Medulla oblongata (tissue), 1 donor: Measurements from ENCODE around the gene CDON.
A peak's percentile ranks its signal among the peaks of the same experiment; 100 is the strongest.
"Not testable (repeated sequence)": the region's sequence is repeated elsewhere in the genome, so short reads cannot be mapped to it uniquely, and the experiment has no call there.

Experiments
- DNase-seq: peaks from one replicate; pipeline ENCODE4 v3.0.0-alpha.2; 2015; ENCODE audit errors: extremely low spot score

CDON gene

DNA sequence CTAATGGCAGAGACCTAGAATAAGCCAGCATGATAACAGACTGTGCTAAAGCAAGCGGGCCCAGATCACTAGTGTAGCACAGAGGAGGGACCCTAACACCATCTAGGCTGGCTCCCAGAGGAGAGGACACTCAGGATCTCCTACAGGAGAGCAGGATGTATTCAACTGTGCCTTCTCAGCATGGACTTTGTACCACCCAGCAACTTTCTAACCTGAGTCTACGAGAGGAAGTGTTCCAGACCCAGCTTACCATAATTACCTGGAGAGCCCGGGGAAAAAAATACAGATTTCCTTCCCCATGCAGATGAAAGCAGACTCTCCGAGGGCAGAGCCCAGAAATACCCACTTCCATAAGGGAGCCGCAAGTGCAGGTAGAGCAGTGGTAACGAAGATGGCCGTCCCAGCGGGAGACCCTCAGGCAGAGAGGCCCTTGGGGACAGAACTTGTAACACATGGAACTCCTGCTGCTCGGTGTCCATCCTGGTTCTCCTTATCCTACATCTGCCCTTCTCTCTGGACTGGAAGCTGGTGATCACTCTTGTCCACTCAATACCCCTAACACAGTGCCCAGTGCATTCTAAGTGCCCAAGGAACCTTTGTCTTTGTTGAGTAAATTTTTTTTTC is 138.2 kb downstream of the CDON start:
- DNase-seq = no peak

DNA sequence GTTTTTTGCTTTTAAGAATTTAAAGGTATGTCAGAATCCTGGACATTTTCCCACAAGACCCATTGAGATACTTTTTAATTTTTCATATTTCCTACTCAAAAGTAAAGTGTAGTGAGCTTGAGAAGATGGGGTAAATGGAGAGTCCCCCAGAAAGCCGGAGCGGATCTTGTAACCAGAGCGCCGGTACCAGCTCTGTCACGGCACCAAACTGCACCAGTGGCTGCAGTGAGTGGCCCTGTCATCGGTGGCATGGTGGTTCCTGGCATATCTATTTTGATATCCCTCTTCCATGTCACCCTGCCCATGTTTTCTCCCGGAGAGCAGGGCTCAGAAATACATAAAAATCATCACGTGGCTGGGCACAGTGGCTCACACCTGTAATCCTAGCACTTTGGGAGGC is 139.0 kb downstream of the CDON start:
- DNase-seq = no peak

DNA sequence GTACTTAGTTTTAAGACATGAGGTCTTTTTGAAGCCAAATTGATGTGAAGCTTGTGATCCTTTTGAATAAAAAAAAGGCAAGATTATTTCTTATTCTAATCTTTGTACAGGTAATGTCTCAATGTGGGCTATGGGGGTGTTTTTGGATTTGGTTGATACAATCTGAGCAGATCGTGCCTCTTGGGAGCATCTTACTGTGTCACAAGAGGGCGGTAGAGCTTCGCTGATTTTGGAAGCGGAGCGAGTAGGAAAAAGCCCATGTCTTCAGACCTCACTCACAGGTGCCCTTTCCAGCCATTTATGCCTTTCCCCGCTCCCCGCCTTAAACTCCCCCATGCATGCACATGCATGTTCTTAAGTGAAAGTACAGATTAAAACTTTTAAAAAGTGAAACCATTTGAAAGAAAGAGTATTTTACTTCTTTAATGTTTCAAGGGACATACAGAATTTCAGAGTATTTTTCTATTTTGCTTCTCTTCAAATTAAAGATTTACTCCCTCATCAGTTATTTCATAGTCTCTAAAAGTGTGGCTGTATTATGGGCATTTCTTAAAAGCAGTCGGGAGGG is 139.6 kb downstream of the CDON start:
- peak; percentile 87 for DNase-seq

DNA sequence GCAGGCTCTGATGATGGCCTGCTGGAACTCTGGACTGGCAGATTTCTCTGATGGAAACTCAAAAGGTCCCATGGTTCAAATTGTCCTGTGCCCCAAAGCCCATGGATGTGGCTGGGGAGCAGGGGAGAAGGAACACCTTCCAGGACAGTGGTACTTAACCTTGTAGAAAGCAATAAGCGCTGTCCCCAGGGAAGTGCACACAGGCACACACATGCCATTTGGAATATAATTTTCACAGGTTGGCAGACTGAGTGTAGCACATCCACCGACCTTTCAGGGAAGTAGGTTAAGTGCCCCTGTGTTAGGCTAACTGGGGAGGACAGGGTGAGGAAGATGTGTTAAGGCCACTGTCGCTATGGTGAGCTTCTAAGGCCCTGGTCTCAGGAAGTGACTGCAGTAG is 140.5 kb downstream of the CDON start:
- no peak for DNase-seq

DNA sequence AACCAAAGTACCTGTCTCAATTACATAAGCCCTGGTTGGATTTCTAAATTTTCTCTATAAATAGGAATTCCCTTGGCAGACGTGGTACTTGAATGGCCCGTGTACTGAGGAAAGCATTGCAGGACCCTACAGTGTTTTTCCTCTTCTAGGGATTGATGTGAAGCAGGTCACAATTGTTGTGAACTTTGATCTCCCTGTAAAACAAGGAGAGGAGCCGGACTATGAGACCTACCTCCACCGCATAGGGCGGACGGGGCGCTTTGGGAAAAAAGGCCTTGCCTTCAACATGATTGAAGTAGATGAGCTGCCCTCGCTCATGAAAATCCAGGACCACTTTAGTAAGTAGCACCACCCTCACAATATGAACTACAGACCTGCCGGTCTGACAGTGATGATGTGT is 141.6 kb downstream of the CDON start:
- DNase-seq = no peak

DNA sequence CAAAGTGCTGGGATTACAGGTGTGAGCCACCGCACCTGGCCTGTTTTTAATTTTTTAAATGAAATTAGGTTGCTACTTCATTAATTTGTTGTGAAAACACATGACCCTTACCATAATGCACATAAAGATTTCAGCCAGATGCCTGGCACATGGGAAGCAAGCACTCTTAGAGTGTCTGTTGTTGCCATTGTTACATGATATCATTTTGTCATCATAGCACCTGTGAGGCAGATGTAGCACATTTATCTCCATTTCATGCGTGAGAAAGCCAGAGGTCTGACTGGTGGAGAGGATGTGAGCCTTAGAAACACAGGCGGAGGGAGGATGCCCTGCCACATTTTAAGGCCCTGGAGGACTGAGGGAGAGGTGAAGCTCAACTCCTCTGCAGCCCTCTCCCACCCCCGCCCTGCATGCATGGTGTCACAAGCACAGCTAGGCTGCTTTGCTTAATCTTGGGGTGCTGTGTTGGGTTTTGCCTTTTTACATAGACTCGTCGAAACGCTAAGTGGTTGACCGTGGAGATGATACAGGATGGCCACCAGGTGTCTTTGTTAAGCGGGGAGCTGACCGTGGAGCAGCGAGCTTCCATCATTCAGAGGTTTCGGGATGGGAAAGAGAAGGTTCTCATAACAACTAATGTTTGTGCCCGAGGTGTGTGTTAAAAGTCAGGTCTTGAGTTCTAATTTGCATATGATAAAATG is 144.4 kb downstream of the CDON start:
- DNase-seq = no peak

DNA sequence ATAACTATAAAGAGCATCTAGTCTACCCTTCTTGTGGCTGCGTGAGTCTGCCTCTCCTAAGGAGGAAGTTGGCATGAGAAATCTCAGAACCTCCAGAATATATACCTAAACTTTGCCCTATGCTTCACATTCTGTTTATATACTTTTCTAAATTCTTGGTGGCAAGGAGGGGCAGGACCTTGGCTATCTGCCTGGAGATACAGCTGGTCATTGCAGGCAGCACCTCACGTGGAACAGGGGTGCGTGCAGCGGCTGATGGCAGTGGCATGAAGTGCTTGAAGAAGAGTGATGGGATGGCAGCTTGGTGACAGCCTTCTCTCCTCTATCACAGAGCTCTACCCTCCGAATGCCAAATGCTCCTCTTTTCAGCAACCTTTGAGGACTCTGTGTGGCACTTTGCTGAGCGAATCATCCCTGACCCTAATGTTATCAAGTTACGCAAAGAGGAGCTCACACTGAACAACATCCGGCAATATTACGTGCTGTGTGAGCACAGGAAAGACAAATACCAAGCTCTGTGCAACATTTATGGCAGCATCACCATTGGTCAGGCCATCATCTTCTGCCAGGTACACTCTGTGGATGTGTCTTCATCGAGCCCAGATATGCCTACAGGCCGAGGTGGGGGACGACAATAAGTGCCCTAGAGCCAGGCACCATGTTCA is 145.9 kb downstream of the CDON start:
- no peak for DNase-seq

DNA sequence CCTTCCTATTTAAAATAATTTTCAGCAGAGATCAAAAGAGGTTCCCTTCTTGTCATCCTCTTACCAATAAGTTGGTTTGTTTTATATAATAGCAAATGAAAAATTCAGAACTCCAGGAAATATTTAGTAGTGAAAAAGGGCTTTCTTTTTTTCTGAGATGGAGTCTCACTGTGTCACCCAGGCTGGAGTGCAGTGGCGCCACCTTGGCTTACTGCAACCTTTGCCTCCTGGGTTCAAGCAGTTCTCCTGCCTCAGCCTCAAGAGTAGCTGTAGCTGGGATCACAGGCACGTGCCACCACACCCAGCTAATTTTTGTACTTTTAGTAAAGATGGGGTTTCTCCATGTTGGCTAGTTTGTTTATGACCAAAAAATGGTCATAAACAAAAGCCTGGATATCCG is 148.1 kb downstream of the CDON start:
- not testable (repeated sequence) for DNase-seq

DNA sequence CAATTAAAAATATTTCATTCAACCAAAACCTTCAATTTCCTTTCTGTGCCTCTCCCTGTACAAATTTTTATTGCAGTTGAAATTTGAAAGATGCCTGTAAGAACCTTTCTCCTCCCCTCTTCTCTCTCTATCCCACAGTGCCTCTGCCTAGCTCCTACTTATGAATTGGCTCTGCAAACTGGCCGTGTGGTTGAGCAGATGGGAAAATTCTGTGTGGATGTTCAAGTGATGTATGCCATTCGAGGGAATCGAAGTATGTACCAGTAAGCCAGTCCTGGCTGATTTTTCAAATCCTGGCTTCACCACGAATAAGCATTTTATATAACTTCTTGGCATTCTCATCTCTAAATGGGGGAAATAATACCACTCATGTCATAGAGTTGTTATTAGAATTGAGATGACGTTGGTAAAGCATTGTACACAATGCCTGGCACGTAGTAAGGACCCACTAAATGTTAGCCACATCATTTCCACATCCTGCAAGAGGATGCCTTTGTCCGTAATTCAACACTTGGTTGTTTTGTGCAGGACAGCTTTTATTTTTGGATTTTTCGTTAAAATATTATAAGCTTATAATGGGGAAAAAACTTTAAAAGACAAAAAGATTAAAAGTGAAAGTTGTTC is 152.3 kb downstream of the CDON start:
- DNase-seq = peak; percentile 32
